ENCODE data around the gene RFPL3.

Gene RFPL3

GRCh38 chr22:32313532-32313931 is 44.1 kb upstream of the RFPL3 start:
- H3K36me3 ChIP-seq (ENCODE audit: low read length) = no peaks in the 10 kb centered on the region
- no peaks in the 10 kb centered on the region for H3F3A ChIP-seq (ENCODE audit: insufficient read depth)
- H3K27me3 ChIP-seq (ENCODE audit: low read length) = no peaks in the 10 kb centered on the region
- no peak overlapping the region for H3K27ac ChIP-seq (ENCODE audit: low read depth, low read length)
- H4K20me1 ChIP-seq (ENCODE audit: low read depth, low read length) = no peaks in the 10 kb centered on the region
- H3K4me3 ChIP-seq (ENCODE audit: insufficient read depth, low read length, poor library complexity, severe bottlenecking) = no peak overlapping the region
- H3K9ac ChIP-seq (ENCODE audit: low read length) = no peak overlapping the region
- TF ChIP-seq, protein P1, sequence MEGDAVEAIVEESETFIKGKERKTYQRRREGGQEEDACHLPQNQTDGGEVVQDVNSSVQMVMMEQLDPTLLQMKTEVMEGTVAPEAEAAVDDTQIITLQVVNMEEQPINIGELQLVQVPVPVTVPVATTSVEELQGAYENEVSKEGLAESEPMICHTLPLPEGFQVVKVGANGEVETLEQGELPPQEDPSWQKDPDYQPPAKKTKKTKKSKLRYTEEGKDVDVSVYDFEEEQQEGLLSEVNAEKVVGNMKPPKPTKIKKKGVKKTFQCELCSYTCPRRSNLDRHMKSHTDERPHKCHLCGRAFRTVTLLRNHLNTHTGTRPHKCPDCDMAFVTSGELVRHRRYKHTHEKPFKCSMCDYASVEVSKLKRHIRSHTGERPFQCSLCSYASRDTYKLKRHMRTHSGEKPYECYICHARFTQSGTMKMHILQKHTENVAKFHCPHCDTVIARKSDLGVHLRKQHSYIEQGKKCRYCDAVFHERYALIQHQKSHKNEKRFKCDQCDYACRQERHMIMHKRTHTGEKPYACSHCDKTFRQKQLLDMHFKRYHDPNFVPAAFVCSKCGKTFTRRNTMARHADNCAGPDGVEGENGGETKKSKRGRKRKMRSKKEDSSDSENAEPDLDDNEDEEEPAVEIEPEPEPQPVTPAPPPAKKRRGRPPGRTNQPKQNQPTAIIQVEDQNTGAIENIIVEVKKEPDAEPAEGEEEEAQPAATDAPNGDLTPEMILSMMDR (IDR thresholded peaks at IDR 0.05; ENCODE audit: insufficient read depth, low read length, poor library complexity, severe bottlenecking) = no peak
- H3K9me2 ChIP-seq (replicated peaks; ENCODE audit: insufficient read depth, low read length) = no peaks in the 10 kb centered on the region
- H3K9me3 ChIP-seq (ENCODE audit: insufficient read depth, low read length) = no peaks in the 10 kb centered on the region
- H3K79me2 ChIP-seq (ENCODE audit: insufficient read depth, low read length) = no peaks in the 10 kb centered on the region
- H3K4me2 ChIP-seq (ENCODE audit: low read depth, low read length, poor library complexity, severe bottlenecking) = no peak overlapping the region
- H2AFZ ChIP-seq (ENCODE audit: low read depth, low read length, severe bottlenecking) = no peak overlapping the region

DNA sequence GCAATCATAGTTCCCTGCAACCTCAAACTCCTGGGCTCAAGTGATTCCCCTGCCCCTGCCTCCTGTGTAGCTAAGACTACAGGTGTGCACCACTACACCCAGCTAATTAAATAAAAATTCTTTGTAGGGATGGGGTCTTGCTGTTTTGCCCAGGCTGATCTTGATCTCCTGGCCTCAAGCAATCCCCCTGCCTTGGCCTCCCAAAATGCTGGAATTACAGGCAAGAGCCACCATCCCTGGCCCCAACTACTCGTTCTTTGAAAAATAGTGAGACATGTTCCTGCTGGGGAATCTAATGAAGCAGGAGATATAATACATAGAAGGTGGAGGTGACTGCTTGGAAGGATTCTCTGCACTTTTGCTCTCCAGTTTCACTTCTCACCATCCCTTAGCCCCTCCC is 40.1 kb upstream of the RFPL3 start:
- H4K20me1 ChIP-seq (ENCODE audit: low read depth, low read length) = no peaks in the 10 kb centered on the region
- TF ChIP-seq, protein P1 (IDR thresholded peaks at IDR 0.05; ENCODE audit: insufficient read depth, low read length, poor library complexity, severe bottlenecking) = no peak
- TF ChIP-seq EZH2phosphoT487 (conservative IDR thresholded peaks at IDR 0.05; ENCODE audit: low read length) = no peak
- H3K79me2 ChIP-seq (ENCODE audit: insufficient read depth, low read length) = no peaks in the 10 kb centered on the region

GRCh38 chr22:32318361-32318760 is 39.3 kb upstream of the RFPL3 start:
- Histone ChIP-seq H4K20me1 (ENCODE audit: low read depth, low read length) (no peaks in the 10 kb centered on the region), H3K4me3 (ENCODE audit: insufficient read depth, low read length, poor library complexity, severe bottlenecking) (no peak overlapping the region), H3K9me2 (replicated peaks; ENCODE audit: insufficient read depth, low read length) (no peaks in the 10 kb centered on the region), H3K9me3 (ENCODE audit: insufficient read depth, low read length) (no peaks in the 10 kb centered on the region), H3K27ac (ENCODE audit: low read depth, low read length) (no peak overlapping the region), H2AFZ (ENCODE audit: low read depth, low read length, severe bottlenecking) (no peak overlapping the region), H3F3A (ENCODE audit: insufficient read depth) (no peaks in the 10 kb centered on the region), H3K4me2 (ENCODE audit: low read depth, low read length, poor library complexity, severe bottlenecking) (no peak overlapping the region), H3K27me3 (ENCODE audit: low read length) (no peaks in the 10 kb centered on the region), H3K79me2 (ENCODE audit: insufficient read depth, low read length) (no peaks in the 10 kb centered on the region), H3K9ac (ENCODE audit: low read length) (no peak overlapping the region), H3K36me3 (ENCODE audit: low read length) (no peaks in the 10 kb centered on the region)
- TF ChIP-seq EZH2phosphoT487 (conservative IDR thresholded peaks at IDR 0.05; ENCODE audit: low read length) = no peak
- TF ChIP-seq, protein P1 (IDR thresholded peaks at IDR 0.05; ENCODE audit: insufficient read depth, low read length, poor library complexity, severe bottlenecking) = no peak

More for the DNA sequence above, 40.1 kb upstream of the RFPL3 start:
- no peaks in the 10 kb centered on the region for H3K9me3 ChIP-seq (ENCODE audit: insufficient read depth, low read length)
- H3K4me3 ChIP-seq (ENCODE audit: insufficient read depth, low read length, poor library complexity, severe bottlenecking) = no peak overlapping the region
- H3K9ac ChIP-seq (ENCODE audit: low read length) = no peak overlapping the region
- no peak overlapping the region for H2AFZ ChIP-seq (ENCODE audit: low read depth, low read length, severe bottlenecking)
- H3K4me2 ChIP-seq (ENCODE audit: low read depth, low read length, poor library complexity, severe bottlenecking) = no peak overlapping the region
- H3K36me3 ChIP-seq (ENCODE audit: low read length) = no peaks in the 10 kb centered on the region
- H3K9me2 ChIP-seq (replicated peaks; ENCODE audit: insufficient read depth, low read length) = no peaks in the 10 kb centered on the region
- no peaks in the 10 kb centered on the region for H3F3A ChIP-seq (ENCODE audit: insufficient read depth)
- no peaks in the 10 kb centered on the region for H3K27me3 ChIP-seq (ENCODE audit: low read length)
- no peak overlapping the region for H3K27ac ChIP-seq (ENCODE audit: low read depth, low read length)
